Stimulated activated CD4-positive, alpha-beta T cell treated with anti-CD3 and anti-CD28 coated beads, Interleukin-12 subunit alpha, Interleukin-12 subunit beta, amount 100 ng/mL, for 24 hours (primary cell): ENCODE results near the gene MLNR.

Source experiments
- DNase-seq, 2 experiments: peaks; one replicate each; pipeline ENCODE4 v3.0.0-alpha.2; 2020; ENCODE audit warnings: low read depth in 2 of 2

MLNR gene

GRCh38 chr13:49225223-49226042 is 5.3 kb downstream of the MLNR start:
- DNase-seq, result no peak

GRCh38 chr13:49226613-49227012 is 6.5 kb downstream of the MLNR start:
- DNase-seq, result no peak

GRCh38 chr13:49234741-49235140 is 14.6 kb downstream of the MLNR start:
- DNase-seq, result no peak

- DNase-seq, result no peak
These were observed 15.8 kb downstream of the MLNR start for GRCh38 chr13:49235856-49236431.

DNA sequence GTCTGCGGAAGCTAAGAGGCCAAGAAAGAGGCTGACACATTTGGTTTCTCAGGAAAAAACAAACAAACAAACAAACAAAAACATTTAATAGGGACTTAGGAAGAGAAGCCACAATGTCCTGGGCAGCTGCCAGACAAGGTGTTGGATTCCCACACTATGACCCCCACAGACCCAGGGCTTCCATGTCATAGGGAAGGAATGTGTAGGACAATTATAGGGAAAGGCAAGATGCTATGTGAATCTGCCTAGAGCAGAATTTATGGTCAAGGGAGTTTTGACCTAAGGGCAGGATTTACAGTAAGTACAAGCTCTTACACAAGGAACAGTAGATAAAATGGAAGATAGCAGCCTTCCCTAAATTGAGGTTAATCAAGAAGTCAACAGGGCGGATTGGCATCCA is 18.5 kb downstream of the MLNR start:
- no peak for DNase-seq

GRCh38 chr13:49240017-49240416 is 19.9 kb downstream of the MLNR start:
- DNase-seq, result no peak

- DNase-seq, result no peak
These were observed 21.2 kb downstream of the MLNR start for GRCh38 chr13:49241296-49241695.

- DNase-seq, result no peak
These were observed 25.0 kb downstream of the MLNR start for GRCh38 chr13:49245101-49245500.

- DNase-seq, result no peak
These were observed 26.9 kb downstream of the MLNR start for GRCh38 chr13:49246850-49247642.

GRCh38 chr13:49247643-49248621 is 27.8 kb downstream of the MLNR start, which contains the start of gene CDADC1:
Gene CDADC1 (plus strand): TSS chr13:49247925. CDS start chr13:49248038, 113 bp downstream.
- peak; percentile 81 to 96 for DNase-seq

DNA sequence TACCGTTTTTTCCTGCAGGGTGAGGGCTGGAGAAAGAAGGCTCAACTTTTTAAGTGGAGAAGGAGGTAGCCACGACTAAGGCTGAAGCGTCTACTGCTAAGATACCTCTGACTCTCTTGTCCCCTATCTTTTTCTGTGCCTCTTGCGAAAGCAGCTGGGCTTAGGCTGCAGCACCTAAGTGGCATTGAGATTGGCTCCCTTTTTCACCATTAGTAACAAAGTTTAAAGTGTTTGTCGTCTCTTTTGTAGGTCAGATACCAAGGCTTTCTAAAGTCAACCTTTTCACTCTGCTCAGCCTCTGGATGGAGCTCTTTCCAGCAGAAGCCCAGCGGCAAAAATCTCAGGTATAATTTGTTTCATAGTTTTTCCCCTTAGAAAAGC is 28.5 kb downstream of the MLNR start:
- no peak for DNase-seq

DNA sequence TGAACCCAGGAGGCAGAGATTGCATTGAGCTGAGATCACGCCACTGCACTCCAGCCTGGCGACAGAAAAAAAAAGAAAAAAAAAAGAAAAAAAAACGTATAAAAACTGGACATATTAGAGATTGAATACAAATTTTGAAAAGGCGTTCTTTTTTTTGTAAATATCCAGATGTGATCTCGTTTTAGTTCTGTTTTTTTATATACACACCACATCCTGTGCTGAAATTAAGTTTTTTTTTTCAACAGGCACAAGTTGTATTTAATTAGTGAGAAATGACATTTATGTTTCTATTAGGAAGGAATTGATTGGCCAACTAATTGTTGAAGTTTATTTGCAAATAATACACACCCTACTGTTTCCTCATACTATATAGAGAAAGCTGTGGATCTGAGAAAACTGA is 31.2 kb downstream of the MLNR start:
- DNase-seq, result no peak

DNA sequence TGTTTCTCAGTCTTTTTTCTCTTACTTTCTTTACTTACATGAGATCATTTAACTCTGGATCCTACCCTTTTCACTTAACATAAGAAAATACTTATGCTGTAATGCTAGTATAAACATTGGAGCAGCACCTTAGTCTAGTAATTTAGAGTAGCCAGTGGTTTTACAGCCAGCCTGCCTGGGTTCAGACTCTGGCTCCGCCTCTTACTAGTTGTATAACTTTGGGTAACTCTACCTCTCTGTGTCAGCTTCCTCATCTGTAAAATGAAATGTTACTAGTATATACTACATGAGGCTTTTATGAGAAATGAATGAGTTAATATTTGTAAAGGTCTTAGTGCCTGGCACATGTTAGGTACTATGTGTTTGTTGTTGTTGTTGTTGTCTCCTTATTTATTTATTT is 33.2 kb downstream of the MLNR start:
- no peak for DNase-seq

DNA sequence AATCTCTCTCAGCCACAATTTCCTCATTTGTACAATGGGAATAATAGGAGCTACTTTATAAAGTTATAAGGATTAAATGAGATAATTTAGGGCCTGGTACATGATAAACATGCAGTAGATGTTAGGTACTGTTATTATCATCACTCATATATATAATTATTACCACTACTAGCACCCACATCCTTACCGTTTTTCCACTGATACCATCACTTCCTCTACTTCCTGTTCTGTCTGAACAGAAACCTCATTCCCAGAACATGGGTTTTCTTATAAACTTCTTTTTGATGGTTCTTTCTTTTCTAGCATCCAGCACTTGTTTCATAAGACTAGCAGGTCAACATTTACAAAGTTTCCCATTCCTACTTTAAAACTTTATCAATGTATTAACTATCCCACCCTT is 33.9 kb downstream of the MLNR start:
- no peak for DNase-seq

- DNase-seq, result no peak
These were observed 36.7 kb downstream of the MLNR start for GRCh38 chr13:49256841-49257240.

DNA sequence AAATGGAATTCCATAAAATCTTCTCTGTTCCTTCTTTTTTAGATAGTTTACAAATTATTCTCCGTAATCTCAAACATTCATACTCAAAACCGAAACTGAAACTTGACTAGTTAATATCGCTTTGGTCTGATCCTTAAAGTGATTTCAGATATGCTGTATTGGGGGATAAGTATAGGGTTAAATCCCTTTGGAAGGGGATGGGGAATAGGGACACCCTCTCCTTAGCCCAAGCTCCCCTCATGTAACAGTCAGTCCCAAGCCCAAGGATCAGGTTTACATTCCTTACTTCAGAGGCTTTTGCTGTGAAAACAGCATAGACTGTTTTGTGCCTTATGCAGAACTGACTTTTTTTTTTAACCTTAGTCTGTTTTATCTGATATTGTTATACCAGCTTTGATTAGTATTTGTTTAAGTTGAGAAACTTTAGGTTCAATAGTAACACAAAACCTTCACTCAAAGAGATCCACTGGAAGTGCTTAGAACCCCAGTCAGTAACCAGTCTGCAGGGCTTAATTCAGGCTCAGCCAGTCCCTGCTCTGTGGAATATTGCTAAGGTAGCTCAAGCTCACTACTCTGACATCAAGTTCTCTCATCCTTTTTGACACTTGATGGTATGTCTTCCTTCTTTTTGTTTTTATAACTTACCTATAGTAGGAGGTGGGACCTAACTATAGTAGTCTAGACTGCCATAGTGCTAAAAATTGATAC is 38.1 kb downstream of the MLNR start:
- no peak for DNase-seq

DNA sequence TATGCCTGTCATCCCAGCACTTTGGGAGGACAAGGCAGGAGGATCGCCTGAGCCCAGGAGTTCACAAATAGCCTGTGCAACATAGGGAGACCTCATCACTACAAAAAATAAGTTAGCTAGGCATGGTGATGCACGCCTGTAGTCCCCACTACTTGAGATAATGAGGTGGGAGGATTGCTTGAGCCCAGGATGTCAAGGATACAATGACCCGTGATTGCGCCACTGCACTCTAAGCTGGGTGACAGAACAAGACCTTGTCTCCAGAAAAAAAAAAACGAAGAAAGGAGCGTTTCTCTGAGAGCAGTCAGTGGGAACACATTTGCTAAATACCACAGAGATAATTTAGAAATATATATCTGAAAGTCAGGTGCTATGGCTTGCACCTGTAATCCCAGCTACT is 39.4 kb downstream of the MLNR start:
- no peak for DNase-seq

DNA sequence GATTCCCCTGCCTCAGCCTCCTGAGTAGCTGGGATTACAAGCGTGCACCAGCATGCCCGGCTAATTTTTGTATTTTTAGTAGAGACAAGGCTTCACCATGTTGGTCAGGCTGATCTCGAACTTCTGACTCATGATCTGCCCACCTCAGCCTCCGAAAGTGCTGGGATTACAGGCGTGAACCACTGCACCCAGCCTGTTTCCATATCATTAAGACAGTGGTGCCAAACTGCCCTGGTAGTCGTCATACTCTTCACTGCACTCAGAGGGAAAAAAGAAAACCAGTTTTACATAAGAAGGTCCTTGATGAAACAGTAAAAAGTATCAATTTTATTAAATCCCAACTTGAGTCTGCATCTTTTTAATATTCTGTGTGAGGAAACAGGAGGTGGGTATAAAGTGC is 42.5 kb downstream of the MLNR start:
- no peak for DNase-seq

- no peak for DNase-seq
These were observed 45.7 kb downstream of the MLNR start for GRCh38 chr13:49265822-49266221.

- no peak for DNase-seq
These were observed 51.1 kb downstream of the MLNR start for GRCh38 chr13:49271264-49271663.
